Progenitor cell of endocrine pancreas (in vitro differentiated cells): ENCODE data around the gene FGF22. TPM values are rescaled to one million over a fixed set of nuclear protein-coding genes. Genes with fewer than 3 reads are reported as not detected.
"Not testable (repeated sequence)": the region's sequence is repeated elsewhere in the genome, so short reads cannot be mapped to it uniquely, and the experiment has no call there.

ENCODE experiments used
- DNase-seq: peaks from one replicate; pipeline ENCODE4 v3.0.0; 2021; ENCODE audit warnings: low spot score; ENCODE audit not compliant: unreplicated experiment
- H3K27ac Mint-ChIP-seq: 2 replicates; pipeline ENCODE4 v1.8.0; 2021; ENCODE audit warnings: mild to moderate bottlenecking, moderate library complexity, mixed read lengths
- H3K27me3 Mint-ChIP-seq: 2 replicates; pipeline ENCODE4 v1.8.0; 2021; ENCODE audit warnings: mixed read lengths
- H3K36me3 Mint-ChIP-seq: 2 replicates; pipeline ENCODE4 v1.8.0; 2022; ENCODE audit warnings: mixed read lengths; ENCODE audit not compliant: insufficient read depth
- H3K4me1 Mint-ChIP-seq: 2 replicates; pipeline ENCODE4 v1.8.0; 2021; ENCODE audit warnings: low read depth, mixed read lengths
- H3K4me3 Mint-ChIP-seq: 2 replicates; pipeline ENCODE4 v1.8.0; 2021; ENCODE audit warnings: low read depth, mild to moderate bottlenecking, moderate library complexity, mixed read lengths
- H3K9me3 Mint-ChIP-seq: 2 replicates; pipeline ENCODE4 v1.8.0; 2021; ENCODE audit warnings: low read depth, mixed read lengths
- total RNA-seq: library from RNA; stranded (reverse); gene quantifications from 2 replicates; pipeline ENCODE4 v1.2.1, GENCODE V29; 2021
- TF ChIP-seq, protein P1 (sequence below): fragments of 200-600 bp; sonication (generic); IDR thresholded peaks from one replicate; pipeline ENCODE4 v1.5.0; 2021; ENCODE audit warnings: antibody characterized with exemption, mild to moderate bottlenecking; ENCODE audit not compliant: unreplicated experiment

FGF22 gene
- total RNA-seq, 1 donor from 2014 or later, result 0.43 TPM

DNA sequence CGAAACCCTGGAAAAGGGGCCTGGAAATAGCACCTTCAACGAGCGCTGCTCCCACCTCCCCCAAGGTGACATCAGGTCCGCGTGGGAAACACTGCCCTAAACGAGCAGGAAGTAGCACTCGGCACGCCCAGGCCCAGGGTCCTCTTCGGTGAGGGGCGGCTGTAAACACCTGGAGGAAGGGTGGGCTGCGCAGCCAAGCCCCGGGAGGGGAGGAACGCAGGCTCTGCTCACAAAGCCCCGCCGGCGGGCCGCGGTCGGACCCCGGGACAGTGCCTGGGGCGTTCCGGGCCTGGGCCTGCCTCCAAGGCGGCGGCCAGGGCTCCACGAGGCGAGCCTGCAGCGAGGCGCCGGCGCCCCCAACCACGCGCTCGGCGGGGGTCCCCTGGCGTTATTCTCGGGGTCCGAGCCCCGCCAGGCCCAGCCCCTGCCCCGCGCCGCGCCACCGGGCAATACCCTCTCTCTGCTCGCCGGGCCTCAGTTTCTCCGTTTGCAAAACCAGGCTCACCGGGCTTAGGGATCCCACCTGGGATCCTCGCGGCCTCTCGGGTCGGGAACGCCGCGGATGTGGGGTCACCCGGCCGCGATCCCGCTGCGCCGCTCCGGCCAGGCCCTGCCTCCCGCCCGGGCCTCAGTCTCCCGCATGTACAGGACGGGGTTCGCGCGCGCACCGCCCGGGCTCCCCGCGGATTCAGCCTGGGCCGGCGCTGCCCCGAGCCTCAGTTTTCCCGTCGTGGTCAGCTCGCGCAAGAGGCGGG is 22.7 kb downstream of the FGF22 start:
- Mint-ChIP-seq H3K4me3 (peak overlapping the region; percentile 74), H3K27me3 (no peaks in the 10 kb centered on the region), H3K36me3 (no peaks in the 10 kb centered on the region), H3K4me1 (peaks cover 18% of the 10 kb centered on the region), H3K9me3 (no peaks in the 10 kb centered on the region), H3K27ac (peak overlapping the region; percentile 92)
- TF ChIP-seq, protein P1, sequence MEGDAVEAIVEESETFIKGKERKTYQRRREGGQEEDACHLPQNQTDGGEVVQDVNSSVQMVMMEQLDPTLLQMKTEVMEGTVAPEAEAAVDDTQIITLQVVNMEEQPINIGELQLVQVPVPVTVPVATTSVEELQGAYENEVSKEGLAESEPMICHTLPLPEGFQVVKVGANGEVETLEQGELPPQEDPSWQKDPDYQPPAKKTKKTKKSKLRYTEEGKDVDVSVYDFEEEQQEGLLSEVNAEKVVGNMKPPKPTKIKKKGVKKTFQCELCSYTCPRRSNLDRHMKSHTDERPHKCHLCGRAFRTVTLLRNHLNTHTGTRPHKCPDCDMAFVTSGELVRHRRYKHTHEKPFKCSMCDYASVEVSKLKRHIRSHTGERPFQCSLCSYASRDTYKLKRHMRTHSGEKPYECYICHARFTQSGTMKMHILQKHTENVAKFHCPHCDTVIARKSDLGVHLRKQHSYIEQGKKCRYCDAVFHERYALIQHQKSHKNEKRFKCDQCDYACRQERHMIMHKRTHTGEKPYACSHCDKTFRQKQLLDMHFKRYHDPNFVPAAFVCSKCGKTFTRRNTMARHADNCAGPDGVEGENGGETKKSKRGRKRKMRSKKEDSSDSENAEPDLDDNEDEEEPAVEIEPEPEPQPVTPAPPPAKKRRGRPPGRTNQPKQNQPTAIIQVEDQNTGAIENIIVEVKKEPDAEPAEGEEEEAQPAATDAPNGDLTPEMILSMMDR, result no peak
- no peak for DNase-seq

DNA sequence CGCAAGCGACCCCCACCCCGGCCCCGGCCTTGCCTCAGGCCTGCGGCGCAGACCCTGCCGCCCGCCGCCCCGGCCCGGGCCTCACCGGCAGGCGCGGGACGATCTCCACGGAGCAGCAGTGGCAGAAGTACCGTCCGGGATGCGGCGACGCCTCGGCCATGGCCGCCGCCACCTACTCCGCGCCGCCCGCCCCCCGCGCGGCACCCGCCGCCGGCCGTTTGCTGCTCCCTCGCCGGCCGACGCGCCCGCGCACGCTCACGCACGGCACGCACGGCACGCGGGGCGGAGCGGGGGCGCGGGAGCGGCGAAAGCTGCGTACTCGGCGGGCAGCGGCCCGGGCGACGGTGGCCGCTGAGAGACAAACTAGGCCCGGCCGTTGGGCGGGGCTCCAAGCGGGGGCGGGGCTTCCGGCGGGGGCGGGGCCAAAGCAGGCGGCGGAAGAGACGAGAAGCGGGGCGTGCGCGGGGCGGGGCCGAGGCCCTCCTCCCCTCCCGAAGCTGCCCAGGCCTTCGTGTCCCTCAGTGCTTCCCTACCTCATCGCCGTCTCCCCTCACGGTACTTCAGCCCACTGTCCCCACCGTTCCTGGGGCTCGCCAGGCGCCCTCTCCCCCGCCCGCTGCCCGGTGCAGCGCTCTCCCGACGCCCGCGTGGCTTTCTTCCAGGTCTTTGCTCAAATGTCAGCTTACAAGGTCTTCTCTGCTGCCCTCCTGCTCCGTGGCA is 23.4 kb downstream of the FGF22 start, which contains the start of gene RNF126:
RNF126 (minus strand) TSS at position 253 of the 720 bp plus-strand sequence; CDS start at position 160, 93 bp downstream.
- H3K27me3 Mint-ChIP-seq, result no peaks in the 10 kb centered on the region
- H3K27ac Mint-ChIP-seq, result peak within 1 kb of the TSS; percentile 92

DNA sequence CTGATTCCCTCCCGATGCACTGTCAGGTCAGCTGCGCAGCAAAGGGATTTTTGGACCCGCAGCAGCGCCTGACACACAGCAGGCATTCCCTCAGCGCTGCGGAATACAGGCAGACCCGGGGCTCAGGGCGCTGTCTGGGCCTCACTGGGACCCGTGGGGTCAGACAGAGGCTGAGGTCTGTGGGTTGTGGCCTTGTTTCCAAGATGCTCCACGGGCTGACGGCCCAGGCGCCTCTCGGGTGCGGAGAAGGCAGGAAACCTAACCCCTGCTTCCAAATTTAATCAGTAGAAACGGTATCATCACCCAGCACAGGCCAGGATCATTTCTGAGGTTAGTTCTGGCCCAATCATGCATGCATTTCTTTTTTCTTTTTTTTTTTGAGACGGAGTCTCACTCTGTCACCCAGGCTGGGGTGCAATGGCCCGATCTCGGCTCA is 24.0 kb downstream of the FGF22 start:
- DNase-seq, result no peak
- no peaks in the 10 kb centered on the region for H3K27me3 Mint-ChIP-seq

More for the DNA sequence above, 23.4 kb downstream of the FGF22 start, which contains the start of gene RNF126:
- DNase-seq, result peak; percentile 84
- H3K4me3 Mint-ChIP-seq, result peak within 1 kb of the TSS; percentile 77
- no peaks in the 10 kb centered on the region for H3K9me3 Mint-ChIP-seq
- no peaks in the 10 kb centered on the region for H3K36me3 Mint-ChIP-seq
- peaks cover 18% of the 10 kb centered on the region for H3K4me1 Mint-ChIP-seq
- TF ChIP-seq, protein P1, result no peak

DNA sequence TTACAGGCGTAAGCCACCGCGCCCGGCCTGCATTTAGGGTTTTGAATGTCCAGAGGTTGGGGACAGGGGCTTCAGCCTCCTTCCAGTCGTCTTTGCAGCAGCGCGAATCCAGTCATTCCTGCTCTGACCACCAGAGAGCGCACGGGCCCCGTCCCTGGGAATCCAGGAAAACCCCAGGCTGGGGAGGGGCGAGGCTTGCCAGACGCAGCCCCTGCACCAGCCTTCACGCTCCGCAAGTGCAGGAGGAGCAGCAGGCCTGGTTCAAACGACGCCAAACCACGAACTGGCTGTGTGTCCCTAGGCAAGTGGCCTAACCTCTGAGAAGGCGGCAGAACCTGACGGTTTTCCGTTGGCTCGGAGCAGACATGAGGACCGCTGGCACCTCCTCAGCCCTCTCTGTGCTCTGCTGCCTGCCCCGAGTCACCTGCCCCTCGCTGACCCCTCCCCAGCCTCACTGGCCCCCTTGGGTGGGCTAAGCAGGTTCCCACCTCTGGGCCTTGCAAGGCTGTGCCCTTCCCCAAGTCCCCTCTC is 25.3 kb downstream of the FGF22 start:
- peaks cover 3% of the 10 kb centered on the region for H3K9me3 Mint-ChIP-seq
- H3K36me3 Mint-ChIP-seq, result peaks cover 2% of the 10 kb centered on the region
- peak overlapping the region; percentile 77 for H3K4me3 Mint-ChIP-seq
- TF ChIP-seq, protein P1, result peak; percentile 94
- peaks cover 18% of the 10 kb centered on the region for H3K4me1 Mint-ChIP-seq
- H3K27me3 Mint-ChIP-seq, result no peaks in the 10 kb centered on the region
- peak overlapping the region; percentile 76 for H3K27ac Mint-ChIP-seq
- DNase-seq, result peak; percentile 88

More for the DNA sequence above, 24.0 kb downstream of the FGF22 start:
- H3K36me3 Mint-ChIP-seq, result no peaks in the 10 kb centered on the region
- TF ChIP-seq, protein P1, result no peak
- H3K4me1 Mint-ChIP-seq, result peaks cover 18% of the 10 kb centered on the region
- no peaks in the 10 kb centered on the region for H3K9me3 Mint-ChIP-seq
- peak overlapping the region; percentile 92 for H3K27ac Mint-ChIP-seq
- H3K4me3 Mint-ChIP-seq, result peak overlapping the region; percentile 77

DNA sequence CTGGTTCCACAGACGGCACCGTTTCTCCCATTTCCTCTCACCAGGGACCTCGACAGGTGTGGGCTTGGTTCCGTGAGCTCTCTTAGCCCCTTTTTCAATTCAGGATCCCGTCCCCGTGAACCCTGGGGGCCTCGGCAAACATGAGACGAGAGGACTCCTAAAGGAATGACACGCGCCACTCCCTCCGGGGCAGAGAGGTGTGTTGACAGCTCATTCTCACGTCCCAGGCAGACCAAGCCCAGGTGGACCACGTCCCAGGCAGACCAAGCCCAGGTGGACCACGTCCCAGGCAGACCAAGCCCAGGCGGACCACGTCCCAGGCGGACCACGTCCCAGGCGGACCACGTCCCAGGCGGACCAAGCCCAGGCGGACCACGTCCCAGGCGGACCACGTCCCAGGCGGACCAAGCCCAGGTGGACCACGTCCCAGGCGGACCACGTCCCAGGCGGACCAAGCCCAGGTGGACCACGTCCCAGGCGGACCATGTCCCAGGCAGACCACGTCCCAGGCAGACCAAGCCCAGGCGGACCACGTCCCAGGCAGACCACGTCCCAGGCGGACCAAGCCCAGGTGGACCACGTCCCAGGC is 27.4 kb downstream of the FGF22 start:
- H3K4me1 Mint-ChIP-seq, DNase-seq, H3K27ac Mint-ChIP-seq, H3K9me3 Mint-ChIP-seq, H3K27me3 Mint-ChIP-seq, H3K36me3 Mint-ChIP-seq, H3K4me3 Mint-ChIP-seq: not testable (repeated sequence)

DNA sequence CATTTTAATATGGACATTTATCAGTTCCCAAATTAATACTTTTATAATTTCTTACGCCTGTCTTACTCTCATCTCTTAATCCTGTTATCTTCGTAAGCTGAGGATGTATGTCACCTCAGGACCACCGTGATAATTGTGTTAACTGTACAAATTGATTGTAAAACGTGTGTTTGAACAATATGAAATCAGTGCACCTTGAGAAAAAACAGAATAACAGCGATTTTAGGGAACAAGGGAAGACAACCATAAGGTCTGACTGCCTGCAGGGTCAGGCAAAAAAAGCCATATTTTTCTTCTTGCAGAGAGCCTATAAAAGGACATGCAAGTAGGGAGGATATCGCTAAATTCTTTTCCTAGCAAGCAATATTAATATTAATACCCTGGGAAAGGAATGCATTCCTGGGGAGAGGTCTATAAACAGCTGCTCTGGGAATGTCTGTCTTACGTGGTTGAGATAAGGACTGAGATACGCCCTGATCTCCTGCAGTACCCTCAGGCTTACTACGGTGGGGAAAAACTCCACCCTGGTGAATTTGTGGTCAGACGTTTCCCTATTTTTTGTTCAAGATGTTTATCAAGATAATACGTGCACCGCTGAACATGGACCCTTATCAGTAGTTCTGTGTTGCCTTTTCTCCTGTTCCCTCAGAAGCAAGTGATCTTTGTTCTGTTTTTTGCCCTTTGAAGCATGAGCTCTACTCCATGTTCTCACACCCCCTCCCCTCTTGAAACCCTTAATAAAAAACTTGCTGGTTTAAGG is 29.2 kb downstream of the FGF22 start:
- H3K27me3 Mint-ChIP-seq, H3K36me3 Mint-ChIP-seq, H3K9me3 Mint-ChIP-seq, H3K4me1 Mint-ChIP-seq, H3K4me3 Mint-ChIP-seq, DNase-seq: not testable (repeated sequence)
- peak overlapping the region; percentile 95 for H3K27ac Mint-ChIP-seq
